ENCODE data around the gene RARRES2.

DNA sequence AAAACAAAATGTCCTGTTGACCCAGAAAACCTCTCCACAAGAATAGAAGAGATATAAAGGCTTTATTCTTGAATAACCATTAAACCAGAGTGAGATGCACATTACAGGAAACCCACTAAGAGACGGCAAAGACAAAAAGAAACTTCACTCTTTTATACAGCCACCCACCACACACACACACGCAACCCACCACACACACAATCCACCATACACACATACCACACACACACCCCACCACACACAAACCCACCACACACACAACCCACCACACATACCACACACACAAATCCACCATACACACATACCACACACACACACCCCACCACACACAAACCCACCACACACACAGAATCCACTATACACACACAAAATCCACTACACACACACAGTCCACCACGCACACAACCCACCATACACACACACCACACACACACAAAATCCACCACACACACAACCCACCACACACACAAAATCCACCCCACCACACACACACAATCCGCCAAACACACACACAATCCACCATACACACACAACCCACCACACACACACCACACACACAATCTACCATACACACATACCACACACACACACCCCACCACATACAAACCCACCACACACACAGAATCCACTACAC lies 17.7 kb upstream of the RARRES2 start:
- TF ChIP-seq POLR2AphosphoS5 (IDR thresholded peaks at IDR 0.05) (no peak), POLR2A (IDR thresholded peaks at IDR 0.05) (no peak), EP300 (IDR thresholded peaks at IDR 0.05; ENCODE audit: low read depth) (no peak)
- TF ChIP-seq, protein P1, sequence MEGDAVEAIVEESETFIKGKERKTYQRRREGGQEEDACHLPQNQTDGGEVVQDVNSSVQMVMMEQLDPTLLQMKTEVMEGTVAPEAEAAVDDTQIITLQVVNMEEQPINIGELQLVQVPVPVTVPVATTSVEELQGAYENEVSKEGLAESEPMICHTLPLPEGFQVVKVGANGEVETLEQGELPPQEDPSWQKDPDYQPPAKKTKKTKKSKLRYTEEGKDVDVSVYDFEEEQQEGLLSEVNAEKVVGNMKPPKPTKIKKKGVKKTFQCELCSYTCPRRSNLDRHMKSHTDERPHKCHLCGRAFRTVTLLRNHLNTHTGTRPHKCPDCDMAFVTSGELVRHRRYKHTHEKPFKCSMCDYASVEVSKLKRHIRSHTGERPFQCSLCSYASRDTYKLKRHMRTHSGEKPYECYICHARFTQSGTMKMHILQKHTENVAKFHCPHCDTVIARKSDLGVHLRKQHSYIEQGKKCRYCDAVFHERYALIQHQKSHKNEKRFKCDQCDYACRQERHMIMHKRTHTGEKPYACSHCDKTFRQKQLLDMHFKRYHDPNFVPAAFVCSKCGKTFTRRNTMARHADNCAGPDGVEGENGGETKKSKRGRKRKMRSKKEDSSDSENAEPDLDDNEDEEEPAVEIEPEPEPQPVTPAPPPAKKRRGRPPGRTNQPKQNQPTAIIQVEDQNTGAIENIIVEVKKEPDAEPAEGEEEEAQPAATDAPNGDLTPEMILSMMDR (IDR thresholded peaks at IDR 0.05): no peak
